A673 (cell line): Measurements from ENCODE around the gene PHF19.

Experiments
- CTCF ChIP-seq: fragments of 300-800, 200-600 bp; sonication (generic); conservative IDR thresholded peaks from 2 replicates; pipeline ENCODE4 v1.5.1; 2017; ENCODE audit warnings: low read depth, mild to moderate bottlenecking, antibody characterized with exemption, low read length, moderate library complexity, mixed read lengths
- EZH2 ChIP-seq: fragments of 200-600 bp; sonication (generic); IDR thresholded peaks from 2 replicates; pipeline ENCODE4 v1.6.1; 2017; ENCODE audit warnings: borderline replicate concordance, low read depth, mild to moderate bottlenecking, mixed read lengths, antibody characterized with exemption, low read length; ENCODE audit not compliant: poor library complexity, severe bottlenecking

- no peak for TF ChIP-seq CTCF
- TF ChIP-seq EZH2, result no peak
Observed at GRCh38 chr9:120866651-120867050, 10.3 kb downstream of the PHF19 start.
